Hepatocyte (in vitro differentiated cells): ENCODE data around the gene NCOA6. TPM values are rescaled to one million over a fixed set of nuclear protein-coding genes. Genes with fewer than 3 reads are reported as not detected.

Experiments
- DNase-seq: peaks from one replicate; pipeline ENCODE4 v3.0.0-alpha.2; 2016; ENCODE audit warnings: low spot score
- H2AFZ ChIP-seq: fragments of 200-600 bp; sonication (generic); 2 replicates; pipeline ENCODE4 v1.6.0; 2016; ENCODE audit warnings: antibody characterized with exemption, mild to moderate bottlenecking
- H3K27ac ChIP-seq: fragments of 200-600 bp; sonication (generic); 2 replicates; pipeline ENCODE4 v1.5.1; 2016; ENCODE audit warnings: mild to moderate bottlenecking
- H3K27me3 ChIP-seq: fragments of 200-600 bp; sonication (generic); 2 replicates; pipeline ENCODE4 v1.6.1; 2016
- H3K36me3 ChIP-seq: fragments of 200-600 bp; sonication (generic); replicated peaks from 2 replicates; pipeline ENCODE4 v1.5.1; 2016; ENCODE audit warnings: low read depth; ENCODE audit not compliant: insufficient read depth
- H3K4me1 ChIP-seq: fragments of 200-600 bp; sonication (generic); 2 replicates; pipeline ENCODE4 v1.5.1; 2016; ENCODE audit warnings: mild to moderate bottlenecking, moderate library complexity; ENCODE audit not compliant: insufficient read depth
- H3K4me2 ChIP-seq: fragments of 200-600 bp; sonication (generic); 2 replicates; pipeline ENCODE4 v1.6.0; 2016
- H3K4me3 ChIP-seq: fragments of 200-600 bp; sonication (generic); 2 replicates; pipeline ENCODE4 v1.5.1; 2016; ENCODE audit warnings: mild to moderate bottlenecking
- H3K79me2 ChIP-seq: fragments of 200-600 bp; sonication (generic); 2 replicates; pipeline ENCODE4 v1.6.0; 2017; ENCODE audit warnings: mild to moderate bottlenecking
- H3K9me2 ChIP-seq: fragments of 200-600 bp; sonication (generic); replicated peaks from 2 replicates; pipeline ENCODE4 v1.6.0; 2017; ENCODE audit warnings: mild to moderate bottlenecking; ENCODE audit not compliant: insufficient read depth
- H3K9me3 ChIP-seq: fragments of 200-600 bp; sonication (generic); 2 replicates; pipeline ENCODE4 v1.5.1; 2016; ENCODE audit warnings: low read depth, mild to moderate bottlenecking
- H4K20me1 ChIP-seq: fragments of 200-600 bp; sonication (generic); 2 replicates; pipeline ENCODE4 v1.6.0; 2016; ENCODE audit warnings: mild to moderate bottlenecking; ENCODE audit not compliant: insufficient read depth, poor library complexity, severe bottlenecking
- CTCF ChIP-seq: fragments of 200-600 bp; sonication (generic); IDR thresholded peaks from 2 replicates; pipeline ENCODE4 v1.5.1; 2016; ENCODE audit warnings: antibody characterized with exemption, mild to moderate bottlenecking; ENCODE audit not compliant: poor library complexity
- EZH2 ChIP-seq: fragments of 200-600 bp; sonication (generic); IDR thresholded peaks from 2 replicates; pipeline ENCODE4 v1.6.1; 2016; ENCODE audit warnings: antibody characterized with exemption, mild to moderate bottlenecking, borderline replicate concordance
- EZH2phosphoT487 ChIP-seq: fragments of 200-600 bp; sonication (generic); IDR thresholded peaks from one replicate; pipeline ENCODE4 v1.6.1; 2018; ENCODE audit warnings: antibody characterized with exemption, mild to moderate bottlenecking, low read depth, moderate library complexity; ENCODE audit not compliant: unreplicated experiment, severe bottlenecking
- WGBS: methylation state at CpG from one replicate; pipeline ENCODE4 v1.1.6; 2016; ENCODE audit warnings: low lambda C conversion rate; ENCODE audit errors: missing lambda C conversion rate; 5-methylcytosine and 5-hydroxymethylcytosine counted together
- polyA plus RNA-seq: library from polyadenylated mRNA; unstranded; fragments of >200 nt; fragmentation: Nextera tagmentation; extraction: Ambion mirVana; gene quantifications from 2 replicates; pipeline ENCODE4 v1.2.1, GENCODE V29; 2016
- total RNA-seq: library from RNA; depleted of rRNA; stranded (reverse); fragments of >200 nt; gene quantifications from 2 replicates; pipeline ENCODE4 v1.2.3, GENCODE V29; 2014

The NCOA6 gene
- total and polyA plus RNA-seq, 2 experiments from 2014 or later = 11.6 to 23.5 TPM

DNA sequence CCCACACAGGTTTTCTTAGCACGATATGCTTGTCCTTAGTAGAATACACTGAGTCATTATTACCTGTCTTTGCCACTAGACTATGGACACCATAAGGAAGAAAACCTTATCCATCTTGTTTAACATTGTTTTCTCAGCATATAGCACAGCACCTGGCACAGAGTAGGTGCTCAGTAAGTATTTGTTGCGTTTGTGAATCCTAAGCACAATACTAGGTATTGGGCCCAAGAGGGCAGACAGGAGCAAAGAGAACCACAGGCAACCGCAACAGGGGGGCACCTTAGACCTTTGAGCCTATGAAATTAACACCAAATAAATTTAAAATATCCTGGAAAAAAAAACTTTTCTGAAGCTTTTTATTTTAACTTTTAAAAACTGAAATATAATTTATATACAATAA lies 3.7 kb upstream of the NCOA6 start:
- peaks cover 9% of the 10 kb centered on the region for H3K79me2 ChIP-seq
- DNase-seq = no peak
- no peak for TF ChIP-seq EZH2
- no peak for TF ChIP-seq CTCF
- TF ChIP-seq EZH2phosphoT487 = no peak
- H3K27ac ChIP-seq = no peak overlapping the region
- no peaks in the 10 kb centered on the region for H3K27me3 ChIP-seq
- H4K20me1 ChIP-seq = no peaks in the 10 kb centered on the region
- peaks cover under 1% of the 10 kb centered on the region for H3K4me1 ChIP-seq
- 79% methylated on average over 3 of the region's 3 CpGs for whole genome bisulfite sequencing
- no peak overlapping the region for H3K4me3 ChIP-seq
- no peaks in the 10 kb centered on the region for H3K36me3 ChIP-seq
- no peaks in the 10 kb centered on the region for H3K9me2 ChIP-seq
- H2AFZ ChIP-seq = no peak overlapping the region
- no peaks in the 10 kb centered on the region for H3K9me3 ChIP-seq
- H3K4me2 ChIP-seq = no peak overlapping the region

DNA sequence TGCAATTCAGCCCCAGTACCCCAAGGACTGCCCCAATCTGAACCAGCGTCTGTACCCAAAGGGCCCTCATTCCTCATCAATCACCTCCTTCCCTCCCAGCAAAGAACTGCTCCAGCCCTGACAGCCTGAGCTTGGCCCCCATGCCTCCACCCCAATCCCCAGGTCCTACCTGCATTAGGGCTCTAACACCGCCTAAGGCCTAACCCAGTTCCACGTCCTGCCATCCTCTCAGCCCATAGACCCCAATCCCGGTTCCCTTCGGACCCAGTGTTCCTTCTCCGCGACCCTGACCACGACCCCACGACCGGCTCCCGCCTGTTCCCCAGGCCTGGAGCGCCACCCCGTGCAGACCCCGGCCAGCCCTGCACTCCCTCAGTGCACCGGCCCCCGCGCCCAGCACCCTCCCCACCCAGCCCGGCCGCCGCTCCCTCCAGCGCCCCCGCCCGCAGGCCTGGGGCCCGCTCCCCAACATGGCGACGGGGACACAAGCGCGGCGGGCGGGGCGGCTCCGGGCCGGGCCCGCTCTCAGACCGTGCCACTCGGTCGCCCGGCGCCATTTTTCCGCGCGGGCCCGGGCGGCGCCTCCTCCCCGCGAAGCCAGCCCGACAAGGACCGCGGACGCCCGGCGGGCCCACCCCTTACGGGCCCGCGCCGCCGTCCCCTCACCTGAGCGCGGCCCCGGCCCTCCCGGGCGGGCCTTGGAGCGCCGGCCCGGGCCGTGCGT lies 483 bp downstream of the NCOA6 start:
- TF ChIP-seq EZH2 (no peak), CTCF (peak; percentile 31), EZH2phosphoT487 (no peak)
- peaks cover 25% of the 10 kb centered on the region for H3K4me1 ChIP-seq
- peak overlapping the region; percentile 94 for H3K27ac ChIP-seq
- H3K9me3 ChIP-seq = no peaks in the 10 kb centered on the region
- H3K4me3 ChIP-seq = peak overlapping the region; percentile 53
- H3K36me3 ChIP-seq = no peaks in the 10 kb centered on the region
- no peaks in the 10 kb centered on the region for H3K27me3 ChIP-seq
- peak; percentile 87 for DNase-seq
- H2AFZ ChIP-seq = peak overlapping the region; percentile 66
- no peaks in the 10 kb centered on the region for H3K9me2 ChIP-seq
- H4K20me1 ChIP-seq = peaks cover 36% of the 10 kb centered on the region
- H3K4me2 ChIP-seq = peak overlapping the region; percentile 90
- H3K79me2 ChIP-seq = peaks cover 51% of the 10 kb centered on the region
- 0% methylated on average over 1 of the region's 68 CpGs for WGBS

GRCh38 chr20:34824452-34824805 lies 1.0 kb downstream of the NCOA6 start:
- peak; percentile 81 for DNase-seq
- H3K27ac ChIP-seq = peak overlapping the region; percentile 94
- peaks cover 25% of the 10 kb centered on the region for H3K4me1 ChIP-seq
- 2% methylated on average over 2 of the region's 2 CpGs for WGBS
- H3K9me3 ChIP-seq = no peaks in the 10 kb centered on the region
- peaks cover 42% of the 10 kb centered on the region for H4K20me1 ChIP-seq
- TF ChIP-seq EZH2 (no peak), CTCF (no peak), EZH2phosphoT487 (no peak)
- H3K4me2 ChIP-seq = peak overlapping the region; percentile 90
- no peaks in the 10 kb centered on the region for H3K9me2 ChIP-seq
- H2AFZ ChIP-seq = peak overlapping the region; percentile 66
- H3K79me2 ChIP-seq = peaks cover 56% of the 10 kb centered on the region
- H3K27me3 ChIP-seq = no peaks in the 10 kb centered on the region
- no peaks in the 10 kb centered on the region for H3K36me3 ChIP-seq
- peak overlapping the region; percentile 53 for H3K4me3 ChIP-seq
